Measurements from ENCODE around the gene ACVR1C.

GRCh38 chr2:157489983-157490382 lies 138.7 kb downstream of the ACVR1C start:
- TF ChIP-seq MAX (IDR thresholded peaks at IDR 0.05), result no peak
- TF ChIP-seq EZH2 (IDR thresholded peaks at IDR 0.05), result no peak
- TF ChIP-seq POLR2A (IDR thresholded peaks at IDR 0.05; ENCODE audit: borderline replicate concordance, extremely low read depth, insufficient read depth, insufficient read length), result no peak
- TF ChIP-seq ZBTB33 (IDR thresholded peaks at IDR 0.05; ENCODE audit: extremely low read depth, insufficient replicate concordance, low read length), result no peak
